DMS53 treated with DMSO at 0.1 percent for 48 hours (cell line): ENCODE data around the gene CDS1.
A peak's percentile ranks its signal among the peaks of the same experiment; 100 is the strongest.
"Not testable (repeated sequence)": the region's sequence is repeated elsewhere in the genome, so short reads cannot be mapped to it uniquely, and the experiment has no call there.

Experiments
- DNase-seq: peaks from one replicate; lab custom pipeline; 2025; ENCODE audit not compliant: unreplicated experiment; lab: John Stamatoyannopoulos, UW

CDS1 gene

DNA sequence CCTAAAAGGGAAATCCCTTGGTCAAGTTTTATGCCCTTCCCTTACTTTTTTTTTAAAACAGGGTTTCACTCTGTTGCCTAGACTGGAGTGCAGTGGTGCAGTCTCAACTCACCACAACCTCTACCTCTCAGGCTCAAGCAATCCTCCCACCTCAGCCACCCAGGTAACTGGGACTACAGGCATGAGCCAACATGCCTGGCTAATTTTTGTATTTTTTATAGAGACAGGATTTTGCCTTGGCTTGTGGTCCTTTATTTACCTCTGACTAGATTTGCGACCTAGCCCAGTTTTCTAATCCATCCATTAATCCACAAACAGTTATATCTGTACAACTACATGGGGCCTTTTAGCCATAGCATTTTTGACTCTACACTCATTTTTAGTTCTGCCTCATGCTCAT, 23.7 kb downstream of the CDS1 start:
- no peak for DNase-seq

DNA sequence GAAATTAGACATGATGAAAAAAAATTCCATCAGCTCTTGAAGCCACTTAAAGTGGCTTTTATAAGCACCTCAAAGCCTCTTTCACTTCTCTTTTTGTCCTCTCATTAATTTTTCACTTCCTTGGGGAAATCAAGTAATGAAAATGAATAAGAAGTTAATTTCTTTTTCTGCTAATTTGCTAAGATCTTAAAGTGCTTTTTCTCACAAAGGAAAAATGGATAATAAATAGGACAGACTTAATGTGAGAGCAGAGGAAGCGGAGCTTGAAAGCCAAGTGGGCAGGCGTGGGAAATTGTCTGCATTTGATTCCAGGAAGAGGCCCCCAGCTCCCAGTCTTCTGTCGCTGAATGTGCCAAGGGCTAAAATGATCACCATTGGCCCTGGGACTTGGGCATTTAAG, 28.6 kb downstream of the CDS1 start:
- no peak for DNase-seq

DNA sequence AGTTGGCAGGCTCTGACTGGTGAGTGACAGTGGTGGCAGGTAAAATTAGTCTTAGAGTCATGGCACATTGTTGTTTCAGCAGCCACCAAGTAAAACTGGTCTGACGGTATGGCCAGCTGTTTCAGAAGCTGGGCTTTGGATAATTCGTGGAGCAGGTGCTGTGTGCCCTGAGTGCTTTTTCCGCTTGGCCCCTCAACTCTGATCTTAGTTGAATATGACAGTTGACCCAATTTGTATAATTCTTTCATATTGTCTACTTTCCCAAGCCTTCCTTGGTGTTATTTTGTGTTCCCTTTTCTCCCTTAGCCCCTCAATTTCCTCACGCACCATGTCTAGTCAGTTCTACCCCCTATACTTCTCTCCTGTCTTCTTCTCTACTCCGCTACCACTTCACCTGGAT, 32.0 kb downstream of the CDS1 start:
- no peak for DNase-seq

DNA sequence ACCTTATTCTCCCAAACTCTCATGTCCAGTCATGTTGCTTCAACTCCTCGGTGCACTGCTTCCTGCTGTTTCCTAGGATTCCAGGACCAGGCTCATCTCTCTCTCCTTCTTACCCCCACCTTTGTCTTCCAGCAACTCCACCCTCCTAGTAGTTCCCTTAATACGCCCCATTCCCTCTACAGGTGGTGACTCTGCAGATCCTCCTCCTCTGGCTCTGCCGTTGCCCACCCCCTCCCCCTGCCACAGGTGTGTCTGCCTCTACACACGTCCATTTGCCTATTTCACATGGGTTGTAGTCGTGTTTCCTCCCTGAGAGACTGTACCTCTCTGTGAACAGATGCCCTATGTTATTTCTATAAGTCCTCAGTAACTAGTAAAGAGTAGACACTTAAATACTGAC, 32.4 kb downstream of the CDS1 start:
- DNase-seq, result no peak

DNA sequence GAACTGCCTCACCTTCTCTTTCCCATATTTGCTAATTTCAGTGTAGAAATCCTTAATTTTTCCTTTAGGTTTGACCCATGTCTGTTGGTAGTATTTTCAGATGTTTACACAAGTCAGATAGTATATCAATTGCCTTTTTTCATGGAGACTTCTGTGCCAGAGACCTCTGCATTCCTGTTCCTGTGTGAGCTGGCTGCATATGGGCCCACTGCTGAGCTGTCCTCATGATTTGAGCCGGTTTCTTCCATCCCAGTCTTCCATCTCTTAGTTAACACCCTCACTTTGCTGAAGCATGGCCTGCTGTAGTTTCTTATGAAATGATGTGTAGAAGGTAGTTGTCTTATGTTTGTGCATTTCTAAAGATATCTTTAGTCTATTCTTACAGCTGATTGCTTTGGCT, 40.0 kb downstream of the CDS1 start:
- no peak for DNase-seq

DNA sequence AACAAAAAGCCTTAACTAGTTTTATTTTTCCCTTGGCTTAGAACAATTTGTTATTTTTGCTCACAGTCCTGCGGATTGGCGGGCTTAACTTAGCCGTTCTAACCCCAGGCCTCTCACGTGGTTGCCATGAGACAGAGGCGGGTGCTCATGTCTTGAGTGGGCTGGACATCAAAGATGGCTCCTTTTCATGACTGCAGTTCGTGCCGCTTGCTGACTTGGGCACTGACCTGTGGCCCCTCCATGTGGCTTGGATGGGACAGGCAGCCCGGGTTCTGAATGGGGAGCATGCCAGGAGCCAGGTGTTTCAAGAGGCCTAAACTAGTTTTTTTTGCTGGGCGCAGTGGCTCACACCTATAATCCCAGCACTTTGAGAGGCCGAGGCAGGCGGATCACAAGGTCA, 40.7 kb downstream of the CDS1 start:
- no peak for DNase-seq

DNA sequence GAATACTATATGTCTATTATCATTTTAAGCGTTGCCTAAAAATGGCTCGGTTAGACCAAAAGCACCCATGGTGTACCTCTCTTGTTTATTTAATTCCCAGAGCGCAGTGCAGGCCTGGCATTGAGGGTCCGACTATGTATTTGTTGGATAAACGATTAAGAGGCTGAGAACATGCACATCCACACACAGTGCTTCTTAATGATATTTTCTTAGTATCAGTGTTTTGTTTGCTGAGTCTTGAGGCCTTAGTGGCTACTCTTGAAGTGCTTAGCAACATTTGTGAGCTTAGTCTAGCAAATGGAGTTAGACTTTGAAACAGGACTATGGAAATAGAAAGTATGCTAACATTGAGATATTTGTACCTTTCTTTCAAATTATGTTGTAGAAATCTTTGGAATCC, 43.7 kb downstream of the CDS1 start:
- DNase-seq, result no peak

DNA sequence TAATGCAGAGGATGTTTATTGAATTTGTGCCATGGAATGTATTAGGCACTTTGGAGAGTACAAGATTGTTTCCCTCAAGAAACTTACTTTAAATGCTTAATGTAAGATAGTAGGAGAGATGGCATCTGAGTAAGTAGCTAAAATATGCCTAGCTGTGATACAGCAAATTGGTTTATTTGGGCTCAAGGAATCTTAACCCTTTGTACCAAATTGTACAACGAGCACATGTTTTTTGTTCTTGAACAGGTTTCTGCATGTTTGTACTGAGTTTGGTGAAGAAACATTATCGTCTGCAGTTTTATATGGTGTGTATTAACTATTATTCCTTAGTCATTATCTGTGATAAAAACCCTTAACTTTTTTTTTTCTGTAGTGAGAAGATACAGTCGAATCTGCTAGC, 48.6 kb downstream of the CDS1 start:
- no peak for DNase-seq

DNA sequence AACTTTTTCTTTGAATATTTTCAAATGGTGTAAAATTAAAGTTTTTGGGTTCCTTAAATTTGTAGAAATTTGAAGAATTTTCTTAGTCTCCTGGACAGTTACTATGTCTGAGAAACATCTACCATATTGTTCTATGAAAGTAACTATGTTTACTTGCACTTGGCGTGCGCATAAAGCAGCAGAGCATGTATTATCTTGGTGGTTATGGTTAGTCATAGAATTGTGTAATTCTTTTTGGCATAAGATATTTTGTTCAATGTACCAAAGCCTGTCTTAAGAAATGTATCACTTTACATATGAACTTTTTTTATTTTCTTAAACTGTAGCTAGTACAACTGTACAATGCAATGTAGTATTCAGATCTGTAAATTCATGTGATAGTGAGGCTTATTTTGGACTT, 49.2 kb downstream of the CDS1 start:
- no peak for DNase-seq

DNA sequence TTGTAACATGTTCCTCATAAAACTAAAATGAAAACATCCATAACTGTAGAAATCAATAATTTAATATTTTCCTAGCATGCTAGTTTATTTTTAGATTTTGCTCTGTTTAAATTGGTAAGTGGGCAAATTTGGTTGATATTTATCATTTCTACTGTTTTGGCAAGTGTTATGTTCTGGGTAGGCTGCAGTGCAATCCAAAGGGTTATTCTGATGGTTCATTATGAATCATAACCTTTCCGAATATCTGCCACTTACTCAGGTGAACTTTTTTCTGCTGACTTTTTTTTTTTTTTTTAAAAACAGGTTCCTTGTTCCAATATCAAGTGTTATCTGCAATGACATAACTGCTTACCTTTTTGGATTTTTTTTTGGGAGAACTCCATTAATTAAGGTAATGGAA, 52.0 kb downstream of the CDS1 start:
- no peak for DNase-seq

DNA sequence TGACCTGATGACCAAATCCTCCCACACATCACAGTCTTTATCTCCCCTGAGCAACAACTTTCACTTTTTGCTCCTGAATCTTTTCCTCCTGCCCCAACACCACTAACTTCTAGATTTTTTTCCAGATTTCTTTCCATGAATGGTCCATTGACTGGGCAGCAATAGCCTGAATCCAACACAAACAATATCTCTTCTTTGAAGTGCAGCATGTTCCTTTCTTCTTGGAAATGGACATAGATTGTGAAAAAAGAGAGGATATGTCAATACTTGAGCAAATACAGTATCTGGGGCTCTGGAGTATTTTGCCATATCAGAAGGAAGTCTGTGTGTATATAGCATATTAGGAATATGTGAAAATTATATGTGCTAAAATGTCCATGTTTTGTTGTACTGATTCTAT, 55.2 kb downstream of the CDS1 start:
- DNase-seq, result no peak

DNA sequence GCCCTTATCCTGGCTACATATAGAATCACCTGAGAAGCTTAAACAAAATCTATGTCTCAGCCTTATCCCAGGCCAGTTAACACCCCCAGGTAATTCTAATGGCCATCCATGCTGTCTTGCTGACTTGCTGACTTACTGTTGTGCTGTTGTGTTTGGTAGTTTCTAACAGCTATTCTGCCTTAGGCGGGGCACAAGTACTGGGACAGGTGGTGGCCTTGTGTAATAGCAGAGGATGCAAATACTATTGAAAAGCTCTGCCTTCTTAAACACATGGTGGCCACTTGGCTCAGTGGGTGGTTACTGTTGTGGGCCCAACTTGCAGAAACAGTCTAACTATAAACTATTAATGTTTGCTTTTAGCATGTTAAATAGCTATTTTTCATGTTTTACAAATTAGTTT, 56.2 kb downstream of the CDS1 start:
- DNase-seq, result no peak

DNA sequence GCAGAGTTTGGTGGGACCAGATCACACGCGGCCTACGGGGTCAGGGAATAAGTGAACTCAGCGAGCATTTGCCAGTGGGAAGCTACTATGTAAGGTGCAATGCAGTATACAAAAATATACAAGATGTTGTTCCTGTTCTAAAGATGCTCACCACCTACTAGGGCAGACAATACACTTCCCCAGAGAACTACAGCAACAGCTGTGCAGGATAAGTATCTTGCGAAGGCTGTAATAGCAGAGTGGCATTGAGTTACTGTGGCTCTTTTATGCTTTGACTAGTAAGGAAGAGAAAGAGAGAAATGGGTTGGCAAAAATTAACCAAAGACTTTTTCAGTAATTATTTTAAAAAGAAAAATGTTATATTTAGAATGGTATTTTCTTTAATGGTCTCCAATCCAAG, 61.2 kb downstream of the CDS1 start:
- no peak for DNase-seq

DNA sequence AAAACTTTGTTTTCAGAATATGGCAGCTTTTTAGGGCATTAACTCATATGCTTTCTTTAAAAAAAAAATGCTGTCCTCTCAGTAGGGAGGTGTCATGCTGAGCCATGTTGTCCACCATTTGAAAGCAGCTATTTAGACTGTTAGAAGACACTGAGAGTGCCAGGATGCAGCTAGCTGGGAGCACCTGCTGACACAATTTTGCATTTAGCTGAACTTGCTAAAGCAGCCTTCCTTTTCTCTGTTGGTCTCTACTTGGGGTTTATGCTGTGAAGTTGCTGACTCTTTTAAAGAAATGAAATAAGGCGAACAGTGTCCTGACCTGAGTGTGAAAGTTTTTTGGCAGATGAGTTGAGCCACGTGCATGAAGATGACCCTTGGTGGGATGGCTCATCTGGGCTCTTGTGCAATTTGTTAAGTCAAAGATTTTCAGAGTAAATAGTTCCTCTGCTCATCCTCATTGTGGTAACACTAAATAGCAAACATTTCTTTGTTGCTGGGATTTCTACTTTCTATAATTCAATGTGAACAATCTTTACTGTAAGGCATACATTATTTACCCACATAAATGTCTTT, 64.5 kb downstream of the CDS1 start:
- no peak for DNase-seq

DNA sequence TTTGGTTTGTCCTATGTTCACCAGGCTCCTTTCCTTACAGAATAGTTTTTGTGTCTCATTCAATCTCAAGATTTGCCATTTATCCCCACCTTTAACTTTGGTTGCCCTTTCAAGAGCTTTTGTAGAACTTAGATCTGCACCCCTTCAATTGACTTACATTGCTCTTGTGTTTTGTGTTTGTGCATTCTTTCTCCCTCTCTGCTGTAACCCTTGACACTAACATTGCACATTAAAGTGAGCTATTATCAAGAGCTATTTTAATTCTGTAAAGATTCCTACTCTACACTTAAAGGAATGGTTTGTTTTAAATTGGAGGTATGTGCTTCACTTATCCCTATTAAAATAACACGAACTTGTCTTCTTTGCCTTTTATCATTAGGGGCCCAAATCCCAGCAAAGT, 65.3 kb downstream of the CDS1 start:
- no peak for DNase-seq

DNA sequence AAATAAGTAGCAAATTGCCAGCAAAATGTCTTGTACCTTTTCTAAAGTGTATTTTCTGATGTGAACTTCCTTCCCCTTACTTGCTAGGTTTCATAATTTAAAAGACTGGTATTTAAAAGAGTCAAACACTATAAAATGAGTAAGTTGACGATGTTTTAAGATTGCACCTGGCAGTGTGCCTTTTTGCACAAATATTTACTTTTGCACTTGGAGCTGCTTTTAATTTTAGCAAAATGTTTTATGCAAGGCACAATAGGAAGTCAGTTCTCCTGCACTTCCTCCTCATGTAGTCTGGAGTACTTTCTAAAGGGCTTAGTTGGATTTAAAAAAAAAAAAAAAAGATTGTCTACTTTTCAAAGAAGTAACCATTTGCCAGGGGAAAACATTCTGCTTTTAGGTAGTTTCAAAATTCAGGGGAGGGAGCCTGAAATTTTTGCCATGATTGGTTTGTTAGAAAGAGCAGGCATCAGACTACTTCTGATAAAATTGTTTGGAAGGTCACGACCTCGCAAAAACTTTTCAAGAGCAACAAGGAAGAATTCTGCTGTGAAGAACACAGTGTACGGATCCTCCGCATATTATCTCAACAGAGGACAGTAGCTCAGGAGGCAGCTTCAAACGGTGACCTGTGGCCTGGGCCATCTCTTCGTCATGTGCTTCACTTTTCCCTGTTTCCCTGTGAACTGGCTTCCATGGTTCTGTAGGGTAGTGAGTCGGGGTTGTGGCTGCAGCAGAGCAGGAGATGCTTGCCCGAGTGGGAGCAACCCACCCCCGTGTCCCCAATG, 66.1 kb downstream of the CDS1 start:
- DNase-seq, result peak; percentile 8

DNA sequence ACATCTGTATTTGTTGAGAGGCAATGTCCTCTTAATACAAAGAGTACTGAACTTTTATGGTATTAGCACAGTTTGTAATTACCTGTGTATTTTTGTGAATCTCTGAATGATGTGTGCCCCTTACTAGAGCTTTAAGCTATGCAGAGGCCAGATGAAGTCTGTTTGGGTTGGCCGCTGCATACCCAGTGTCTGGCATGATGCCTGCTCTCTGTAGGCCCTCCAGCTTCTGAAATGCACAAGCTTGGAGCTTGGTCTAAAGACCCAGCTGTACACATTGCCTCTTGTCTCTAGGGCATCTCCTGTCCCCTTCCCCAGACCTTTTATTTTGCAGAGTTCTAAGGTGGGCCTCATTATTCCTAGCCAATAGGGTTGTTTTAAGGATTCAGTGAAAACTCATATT, 68.6 kb downstream of the CDS1 start:
- DNase-seq, result no peak

DNA sequence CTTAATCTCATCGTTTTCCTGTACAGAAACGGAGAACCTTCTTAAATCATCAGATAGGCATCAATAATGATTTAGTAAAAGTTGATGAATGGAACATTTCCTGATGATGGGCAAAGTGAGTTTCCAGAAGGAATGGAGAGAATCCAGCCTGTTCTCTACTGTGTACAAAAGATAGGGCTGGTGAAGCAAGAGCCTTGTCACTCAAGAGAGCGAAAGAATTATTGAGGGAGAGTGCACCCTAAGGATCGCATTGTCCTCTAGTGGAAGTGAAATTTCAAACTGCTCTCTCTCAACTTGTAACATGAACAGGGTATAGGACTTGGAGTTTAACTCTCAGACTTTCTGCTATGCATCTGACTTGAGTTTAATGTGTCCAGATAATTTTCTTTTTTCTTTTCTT, 69.6 kb downstream of the CDS1 start:
- no peak for DNase-seq

DNA sequence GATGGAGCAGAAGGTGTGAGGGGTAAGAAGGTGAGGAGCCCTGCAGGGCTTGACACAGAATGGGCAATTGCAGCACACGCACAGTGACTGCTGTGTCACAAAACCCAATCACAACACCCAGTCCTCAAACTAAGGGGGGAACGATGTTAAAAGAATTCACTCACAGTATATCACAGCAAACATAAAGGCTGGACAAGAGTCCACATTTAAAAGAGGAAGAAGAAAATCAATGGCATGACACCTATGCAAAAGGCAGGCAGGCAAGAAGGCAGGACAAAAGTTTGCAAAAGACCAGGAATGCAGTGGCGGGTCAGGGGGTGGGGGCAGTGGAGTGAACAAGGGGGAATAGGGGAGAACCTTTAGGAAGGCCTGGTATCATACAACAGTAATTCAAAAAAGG, 77.7 kb downstream of the CDS1 start:
- no peak for DNase-seq

DNA sequence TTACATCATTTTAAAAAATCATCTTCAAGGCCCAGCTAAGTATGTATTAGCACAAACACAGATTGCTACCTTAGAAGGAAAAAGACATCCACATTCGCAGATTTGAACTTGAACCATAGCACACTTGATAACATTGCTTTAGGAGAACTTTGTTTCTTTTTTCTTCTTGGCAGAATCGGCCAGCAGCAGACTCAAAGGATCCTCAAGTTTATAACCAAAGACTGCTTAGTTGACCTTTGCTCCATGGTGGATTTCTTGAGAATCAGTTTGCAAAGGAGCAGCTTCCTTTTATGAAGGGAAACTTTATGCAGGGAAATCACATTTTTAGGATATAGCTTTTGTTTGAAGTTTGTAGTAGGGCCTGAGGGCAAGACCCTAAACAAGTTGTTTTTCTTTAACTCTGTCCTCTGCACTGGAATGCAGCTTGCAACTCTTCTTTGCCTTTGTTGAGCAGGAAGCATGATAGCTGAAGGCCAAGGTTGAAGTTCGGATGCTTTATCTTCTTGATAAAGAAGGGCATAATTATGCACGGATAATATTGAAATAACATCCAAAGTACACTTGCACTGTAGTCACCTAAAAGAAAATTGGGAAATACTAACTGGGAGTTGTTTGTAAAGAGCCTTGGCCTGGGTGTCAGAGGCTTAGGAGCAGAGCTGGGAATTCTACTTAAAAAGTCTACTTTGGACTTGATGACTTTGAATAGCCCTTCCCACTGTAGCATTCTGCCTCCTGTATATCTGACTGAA, 78.4 kb downstream of the CDS1 start:
- DNase-seq, result no peak

DNA sequence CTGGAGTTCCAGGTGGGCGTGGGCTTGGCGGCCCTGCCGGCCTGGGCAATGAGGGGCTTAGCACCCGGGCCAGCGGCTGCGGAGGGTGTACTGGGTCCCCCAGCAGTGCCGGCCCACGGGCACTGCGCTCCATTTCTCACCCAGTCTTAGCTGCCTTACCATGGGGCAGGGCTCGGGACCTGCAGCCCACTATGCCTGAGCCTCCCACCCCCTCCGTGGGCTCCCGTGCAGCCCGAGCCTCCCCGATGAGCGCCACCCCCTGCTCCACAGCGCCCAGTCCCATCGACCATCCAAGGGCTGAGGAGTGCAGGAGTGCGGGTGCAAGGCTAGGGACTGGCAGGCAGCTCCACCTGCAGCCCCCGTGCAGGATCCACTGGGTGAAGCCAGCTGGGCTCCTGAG, 81.8 kb downstream of the CDS1 start:
- not testable (repeated sequence) for DNase-seq

DNA sequence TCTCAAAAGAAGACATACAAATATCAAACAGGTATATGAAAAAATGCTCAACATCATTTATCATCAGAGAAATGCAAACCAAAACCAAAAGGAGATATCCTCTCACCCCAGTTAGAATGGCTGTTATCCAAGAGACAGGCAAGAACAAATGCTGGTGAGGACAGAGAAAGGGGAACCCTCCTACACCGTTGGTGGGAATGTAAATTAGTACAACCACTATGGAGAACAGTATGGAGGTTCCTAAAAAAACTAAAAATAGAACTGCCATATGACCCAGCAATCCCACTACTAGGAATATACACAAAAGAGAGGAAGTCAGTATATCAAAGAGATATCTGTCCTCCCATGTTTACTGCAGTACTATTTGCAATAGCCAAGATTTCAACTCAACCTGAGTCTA, 83.5 kb downstream of the CDS1 start:
- DNase-seq, result no peak
